NCI-H524 treated with DMSO at 0.1 percent for 48 hours (cell line): Measurements from ENCODE around the gene ITPR1.
A peak's percentile ranks its signal among the peaks of the same experiment; 100 is the strongest.
"Not testable (repeated sequence)": the region's sequence is repeated elsewhere in the genome, so short reads cannot be mapped to it uniquely, and the experiment has no call there.

ENCODE experiments used
- DNase-seq: peaks from one replicate; lab custom pipeline; 2025; lab: John Stamatoyannopoulos, UW

The ITPR1 gene

GRCh38 chr3:4571690-4572334 lies 78.7 kb downstream of the ITPR1 start:
- DNase-seq, result no peak

- no peak for DNase-seq
Measured at GRCh38 chr3:4573153-4573552, 80.0 kb downstream of the ITPR1 start.

- DNase-seq, result no peak
Measured at GRCh38 chr3:4574426-4574965, 81.3 kb downstream of the ITPR1 start.

- no peak for DNase-seq
Measured at GRCh38 chr3:4575381-4575780, 82.2 kb downstream of the ITPR1 start.

- DNase-seq, result no peak
Measured at GRCh38 chr3:4577721-4578120, 84.6 kb downstream of the ITPR1 start.

- DNase-seq, result no peak
Measured at GRCh38 chr3:4580346-4581123, 87.4 kb downstream of the ITPR1 start.

GRCh38 chr3:4581124-4581424 lies 87.9 kb downstream of the ITPR1 start:
- no peak for DNase-seq

- DNase-seq, result no peak
Measured at GRCh38 chr3:4581498-4581897, 88.3 kb downstream of the ITPR1 start.

GRCh38 chr3:4581920-4582611 lies 88.9 kb downstream of the ITPR1 start:
- DNase-seq, result no peak

- no peak for DNase-seq
Measured at GRCh38 chr3:4582624-4583023, 89.5 kb downstream of the ITPR1 start.

GRCh38 chr3:4583416-4583815 lies 90.3 kb downstream of the ITPR1 start:
- no peak for DNase-seq

- no peak for DNase-seq
Measured at GRCh38 chr3:4584456-4585249, 91.5 kb downstream of the ITPR1 start.

GRCh38 chr3:4586381-4586780 lies 93.2 kb downstream of the ITPR1 start:
- no peak for DNase-seq

GRCh38 chr3:4587061-4587837 lies 94.1 kb downstream of the ITPR1 start:
- no peak for DNase-seq

- DNase-seq, result no peak
Measured at GRCh38 chr3:4587838-4588105, 94.6 kb downstream of the ITPR1 start.

- peak; percentile 80 for DNase-seq
Measured at GRCh38 chr3:4588466-4588865, 95.3 kb downstream of the ITPR1 start.

- DNase-seq, result no peak
Measured at GRCh38 chr3:4589475-4590097, 96.4 kb downstream of the ITPR1 start.

- DNase-seq, result not testable (repeated sequence)
Measured at GRCh38 chr3:4590849-4591248, 97.7 kb downstream of the ITPR1 start.

GRCh38 chr3:4591669-4592068 lies 98.5 kb downstream of the ITPR1 start:
- no peak for DNase-seq

- DNase-seq, result no peak
Measured at GRCh38 chr3:4593014-4593413, 99.9 kb downstream of the ITPR1 start.

GRCh38 chr3:4595710-4596113 lies 102.6 kb downstream of the ITPR1 start:
- no peak for DNase-seq
